Left lung (tissue), 10 donors: ENCODE results near the gene HOATZ. TPM values are rescaled to one million over a fixed set of nuclear protein-coding genes. Genes with fewer than 3 reads are reported as not detected.

Experiments used
- ATAC-seq: fragments of 200-7000 bp; cut with Tn5 transposase; one replicate; pipeline ENCODE4 v1.9.1; 2020; ENCODE audit warnings: moderate library complexity
- DNase-seq, 4 donors: peaks; one replicate each; pipeline ENCODE4 v3.0.0-alpha.2; 2013 to 2020
- H3K27ac ChIP-seq, 2 donors: fragments of 200-600 bp; sonication (generic) in 1 of 2; one replicate each; pipeline versions ENCODE4 v1.5.0 to v1.8.0; 2020 to 2021
- H3K27me3 ChIP-seq, 2 donors: fragments of 200-600 bp; sonication (generic) in 1 of 2; one replicate each; pipeline versions ENCODE4 v1.5.0 to v1.8.0; 2020 to 2021
- H3K36me3 ChIP-seq, 2 donors: fragments of 200-600 bp; sonication (generic) in 1 of 2; one replicate each; pipeline versions ENCODE4 v1.5.0 to v1.8.0; 2020 to 2021
- H3K4me1 ChIP-seq, 2 donors: fragments of 200-600 bp; one replicate each; pipeline ENCODE4 v1.8.0; 2021
- H3K4me3 ChIP-seq, 2 donors: fragments of 200-600 bp; sonication (generic) in 1 of 2; one replicate each; pipeline versions ENCODE4 v1.5.0 to v1.8.0; 2020 to 2021; ENCODE audit warnings: mild to moderate bottlenecking in 1 of 2
- H3K9me3 ChIP-seq, 2 donors: fragments of 200-600 bp; sonication (generic) in 1 of 2; one replicate each; pipeline versions ENCODE4 v1.5.0 to v1.8.0; 2020 to 2021
- intact Hi-C, 2 donors: fragments of 100-400 bp; cut with DNase I; formaldehyde crosslinking; loops; one replicate each; pipeline versions ENCODE4 v1.11.2 to v1.14.2; 2022
- polyA plus RNA-seq, 6 donors: library from polyadenylated mRNA; unstranded; fragments of 120-200 nt; gene quantifications; one replicate each; pipeline ENCODE4 v1.2.1, GENCODE V29; 2013; ENCODE audit not compliant: insufficient read length in 6 of 6
- total RNA-seq, 2 donors: library from RNA; stranded (reverse); fragmentation: NEBNext Ultra II Directional; extraction: Animal tissue kit (Norgen Biotek cat#: 25700); gene quantifications; one replicate each; pipeline ENCODE4 v1.2.1, GENCODE V29; 2021
- TF ChIP-seq, protein P1 (sequence below), 2 donors: fragments of 200-600 bp; sonication (generic) in 1 of 2; IDR thresholded peaks; one replicate each; pipeline versions ENCODE4 v1.5.0 to v1.8.0; 2021; ENCODE audit warnings: antibody characterized with exemption in 2 of 2
- donor health status: DM: no; HTN: yes; CAD: no.
- donor health status: DM: no; HTN: no; CAD: no.

The HOATZ gene
- total and polyA plus RNA-seq, 8 donors, result 2.0 to 13.7 (median 8.5) TPM; not detected in 1

DNA sequence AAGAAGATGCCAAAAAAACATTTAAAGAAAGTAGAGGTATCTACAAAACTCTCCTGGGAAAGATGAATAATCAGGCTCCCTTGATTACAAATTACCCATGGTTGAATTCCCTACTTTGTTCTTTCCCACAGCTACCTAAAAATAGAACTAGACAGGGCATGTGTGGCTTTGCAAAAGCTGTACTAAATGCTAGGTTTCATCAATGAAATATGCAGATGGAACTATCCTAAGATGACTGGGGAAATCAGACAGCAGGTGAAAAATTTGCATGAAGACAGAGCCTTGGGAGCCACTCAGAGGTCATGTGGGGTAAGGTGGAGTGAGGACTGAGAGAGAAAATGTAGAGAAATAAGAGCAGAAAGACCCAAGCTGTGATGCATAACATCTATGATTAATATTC lies 40.7 kb downstream of the HOATZ start:
- intact Hi-C loops, result no loop called here
- no peak for ATAC-seq
- Histone ChIP-seq H3K4me1 (peaks cover 0 to 4% of the 10 kb centered on the region in 2 donors), H3K4me3 (no peak overlapping the region), H3K9me3 (peaks cover 0 to 6% of the 10 kb centered on the region in 2 donors), H3K27ac (no peak overlapping the region), H3K27me3 (no peaks in the 10 kb centered on the region), H3K36me3 (no peaks in the 10 kb centered on the region)
- TF ChIP-seq, protein P1, sequence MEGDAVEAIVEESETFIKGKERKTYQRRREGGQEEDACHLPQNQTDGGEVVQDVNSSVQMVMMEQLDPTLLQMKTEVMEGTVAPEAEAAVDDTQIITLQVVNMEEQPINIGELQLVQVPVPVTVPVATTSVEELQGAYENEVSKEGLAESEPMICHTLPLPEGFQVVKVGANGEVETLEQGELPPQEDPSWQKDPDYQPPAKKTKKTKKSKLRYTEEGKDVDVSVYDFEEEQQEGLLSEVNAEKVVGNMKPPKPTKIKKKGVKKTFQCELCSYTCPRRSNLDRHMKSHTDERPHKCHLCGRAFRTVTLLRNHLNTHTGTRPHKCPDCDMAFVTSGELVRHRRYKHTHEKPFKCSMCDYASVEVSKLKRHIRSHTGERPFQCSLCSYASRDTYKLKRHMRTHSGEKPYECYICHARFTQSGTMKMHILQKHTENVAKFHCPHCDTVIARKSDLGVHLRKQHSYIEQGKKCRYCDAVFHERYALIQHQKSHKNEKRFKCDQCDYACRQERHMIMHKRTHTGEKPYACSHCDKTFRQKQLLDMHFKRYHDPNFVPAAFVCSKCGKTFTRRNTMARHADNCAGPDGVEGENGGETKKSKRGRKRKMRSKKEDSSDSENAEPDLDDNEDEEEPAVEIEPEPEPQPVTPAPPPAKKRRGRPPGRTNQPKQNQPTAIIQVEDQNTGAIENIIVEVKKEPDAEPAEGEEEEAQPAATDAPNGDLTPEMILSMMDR (IDR thresholded peaks at IDR 0.05), result no peak
- DNase-seq, result no peak

DNA sequence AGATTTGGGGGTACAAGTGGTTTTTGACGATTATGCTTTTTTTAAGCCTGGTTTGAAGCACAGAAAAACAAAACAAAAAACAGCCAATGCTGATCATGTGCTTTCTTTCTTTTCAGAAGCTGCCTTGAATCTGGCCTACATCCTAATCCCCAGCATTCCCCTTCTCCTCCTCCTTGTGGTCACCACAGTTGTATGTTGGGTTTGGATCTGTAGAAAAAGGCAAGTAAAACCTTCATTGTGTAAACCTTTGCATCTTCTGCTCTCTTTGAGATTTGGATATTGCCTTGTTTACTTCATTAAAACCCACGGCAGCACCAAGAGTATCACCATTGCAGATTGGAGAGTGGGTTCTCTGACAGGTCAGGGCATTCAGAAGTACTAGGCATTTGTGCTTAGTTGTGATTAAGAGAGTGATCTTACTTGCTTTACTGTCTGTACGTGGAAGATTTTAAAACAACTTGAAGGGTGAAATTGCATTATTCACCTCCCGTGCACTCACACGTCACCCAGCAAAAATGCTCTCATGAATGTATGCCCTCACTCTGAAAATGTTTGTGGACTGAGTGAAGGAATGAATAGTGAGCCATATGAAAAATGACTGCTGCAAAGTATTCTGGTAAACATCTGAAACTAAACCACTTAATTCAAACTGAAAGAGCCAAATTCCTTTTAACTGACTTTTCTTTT lies 43.0 kb downstream of the HOATZ start:
- TF ChIP-seq, protein P1 (IDR thresholded peaks at IDR 0.05), result no peak
- H3K4me1 ChIP-seq, result peaks cover 4 to 5% of the 10 kb centered on the region in 2 donors
- H3K4me3 ChIP-seq, result no peak overlapping the region
- peaks cover 0 to 6% of the 10 kb centered on the region in 2 donors for H3K9me3 ChIP-seq
- intact Hi-C loops, result no loop called here
- H3K27ac ChIP-seq, result peak overlapping the region; percentile 26 to 79
- ATAC-seq, result peak; percentile 85
- no peaks in the 10 kb centered on the region for H3K27me3 ChIP-seq
- DNase-seq, result no peak
- H3K36me3 ChIP-seq, result no peaks in the 10 kb centered on the region

DNA sequence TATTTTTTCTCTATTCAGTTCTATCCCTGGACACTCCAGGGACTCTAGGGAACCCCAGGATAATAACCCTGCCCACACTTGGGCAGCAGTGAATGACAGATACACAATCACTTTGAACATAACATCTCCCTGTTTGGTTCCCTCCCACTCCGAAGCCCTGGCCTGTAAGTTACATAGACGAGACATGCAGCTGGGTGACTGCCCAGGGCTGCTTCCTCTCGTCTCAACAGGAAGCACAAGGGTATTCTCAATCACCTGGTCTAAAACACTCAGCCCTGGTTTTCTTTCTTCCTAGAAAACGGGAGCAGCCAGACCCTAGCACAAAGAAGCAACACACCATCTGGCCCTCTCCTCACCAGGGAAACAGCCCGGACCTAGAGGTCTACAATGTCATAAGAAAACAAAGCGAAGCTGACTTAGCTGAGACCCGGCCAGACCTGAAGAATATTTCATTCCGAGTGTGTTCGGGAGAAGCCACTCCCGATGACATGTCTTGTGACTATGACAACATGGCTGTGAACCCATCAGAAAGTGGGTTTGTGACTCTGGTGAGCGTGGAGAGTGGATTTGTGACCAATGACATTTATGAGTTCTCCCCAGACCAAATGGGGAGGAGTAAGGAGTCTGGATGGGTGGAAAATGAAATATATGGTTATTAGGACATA lies 45.4 kb downstream of the HOATZ start:
- H3K36me3 ChIP-seq, result no peaks in the 10 kb centered on the region
- DNase-seq (no peak), ATAC-seq (no peak)
- no peak overlapping the region for H3K27ac ChIP-seq
- intact Hi-C loops, result no loop called here
- H3K27me3 ChIP-seq, result no peaks in the 10 kb centered on the region
- H3K9me3 ChIP-seq, result peaks cover 0 to 6% of the 10 kb centered on the region in 2 donors
- TF ChIP-seq, protein P1 (IDR thresholded peaks at IDR 0.05), result no peak
- H3K4me3 ChIP-seq, result no peak overlapping the region
- peaks cover 4 to 5% of the 10 kb centered on the region in 2 donors for H3K4me1 ChIP-seq

DNA sequence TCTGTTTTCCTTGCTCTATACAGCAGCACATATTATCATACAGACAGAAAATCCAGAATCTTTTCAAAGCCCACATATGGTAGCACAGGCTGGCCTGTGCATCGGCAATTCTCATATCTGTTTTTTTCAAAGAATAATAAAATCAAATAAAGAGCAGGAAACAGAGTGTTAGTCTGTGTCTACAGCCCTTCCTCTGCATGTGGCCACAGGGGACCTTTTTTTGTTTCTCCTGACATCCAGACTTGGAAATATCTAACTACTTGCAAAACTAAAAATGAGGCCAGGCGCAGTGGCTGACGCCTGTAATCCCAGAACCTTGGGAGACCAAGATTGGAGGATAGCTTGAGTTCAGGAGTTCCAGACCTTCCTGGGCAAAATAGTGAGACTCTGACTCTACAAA lies 46.2 kb downstream of the HOATZ start:
- Histone ChIP-seq H3K36me3 (no peaks in the 10 kb centered on the region), H3K27me3 (no peaks in the 10 kb centered on the region), H3K4me1 (peaks cover 4 to 5% of the 10 kb centered on the region in 2 donors), H3K27ac (no peak overlapping the region), H3K9me3 (peaks cover 0 to 6% of the 10 kb centered on the region in 2 donors), H3K4me3 (no peak overlapping the region)
- ATAC-seq, result no peak
- intact Hi-C loops, result no loop called here
- no peak for DNase-seq
- TF ChIP-seq, protein P1 (IDR thresholded peaks at IDR 0.05), result no peak

DNA sequence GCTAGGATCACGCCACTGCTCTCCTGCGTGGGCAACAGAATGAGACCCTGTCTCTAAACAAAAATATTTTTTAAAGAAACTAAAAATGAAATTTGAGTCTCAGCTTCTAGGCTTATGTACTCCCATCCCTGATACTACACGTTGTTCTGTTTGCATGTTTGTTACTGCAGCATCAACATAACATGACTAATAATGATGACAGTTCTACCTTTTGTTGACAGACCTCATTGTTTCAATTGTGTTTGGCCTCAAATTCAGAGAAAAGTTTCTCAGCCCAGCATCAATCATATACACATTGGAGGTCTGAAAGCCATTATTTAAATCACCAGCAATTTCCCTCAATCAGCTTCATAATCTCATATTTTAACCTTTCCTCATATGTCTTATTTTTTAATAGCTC lies 46.7 kb downstream of the HOATZ start:
- Histone ChIP-seq H3K9me3 (peaks cover 0 to 1% of the 10 kb centered on the region in 2 donors), H3K27ac (no peak overlapping the region), H3K4me3 (no peak overlapping the region), H3K4me1 (peaks cover 4 to 5% of the 10 kb centered on the region in 2 donors), H3K27me3 (no peaks in the 10 kb centered on the region), H3K36me3 (no peaks in the 10 kb centered on the region)
- intact Hi-C loops, result no loop called here
- TF ChIP-seq, protein P1 (IDR thresholded peaks at IDR 0.05), result no peak
- ATAC-seq (no peak), DNase-seq (no peak)
